Hepatocyte (in vitro differentiated cells): Measurements from ENCODE around the gene SLC38A1. TPM values are rescaled to one million over a fixed set of nuclear protein-coding genes. Genes with fewer than 3 reads are reported as not detected.
A peak's percentile ranks its signal among the peaks of the same experiment; 100 is the strongest.

Source experiments
- DNase-seq: peaks from one replicate; pipeline ENCODE4 v3.0.0-alpha.2; 2016; ENCODE audit warnings: low spot score
- H2AFZ ChIP-seq: fragments of 200-600 bp; sonication (generic); 2 replicates; pipeline ENCODE4 v1.6.0; 2016; ENCODE audit warnings: antibody characterized with exemption, mild to moderate bottlenecking
- H3K27ac ChIP-seq: fragments of 200-600 bp; sonication (generic); 2 replicates; pipeline ENCODE4 v1.5.1; 2016; ENCODE audit warnings: mild to moderate bottlenecking
- H3K27me3 ChIP-seq: fragments of 200-600 bp; sonication (generic); 2 replicates; pipeline ENCODE4 v1.6.1; 2016
- H3K36me3 ChIP-seq: fragments of 200-600 bp; sonication (generic); replicated peaks from 2 replicates; pipeline ENCODE4 v1.5.1; 2016; ENCODE audit warnings: low read depth; ENCODE audit not compliant: insufficient read depth
- H3K4me1 ChIP-seq: fragments of 200-600 bp; sonication (generic); 2 replicates; pipeline ENCODE4 v1.5.1; 2016; ENCODE audit warnings: mild to moderate bottlenecking, moderate library complexity; ENCODE audit not compliant: insufficient read depth
- H3K4me2 ChIP-seq: fragments of 200-600 bp; sonication (generic); 2 replicates; pipeline ENCODE4 v1.6.0; 2016
- H3K4me3 ChIP-seq: fragments of 200-600 bp; sonication (generic); 2 replicates; pipeline ENCODE4 v1.5.1; 2016; ENCODE audit warnings: mild to moderate bottlenecking
- H3K79me2 ChIP-seq: fragments of 200-600 bp; sonication (generic); 2 replicates; pipeline ENCODE4 v1.6.0; 2017; ENCODE audit warnings: mild to moderate bottlenecking
- H3K9me2 ChIP-seq: fragments of 200-600 bp; sonication (generic); replicated peaks from 2 replicates; pipeline ENCODE4 v1.6.0; 2017; ENCODE audit warnings: mild to moderate bottlenecking; ENCODE audit not compliant: insufficient read depth
- H3K9me3 ChIP-seq: fragments of 200-600 bp; sonication (generic); 2 replicates; pipeline ENCODE4 v1.5.1; 2016; ENCODE audit warnings: low read depth, mild to moderate bottlenecking
- H4K20me1 ChIP-seq: fragments of 200-600 bp; sonication (generic); 2 replicates; pipeline ENCODE4 v1.6.0; 2016; ENCODE audit warnings: mild to moderate bottlenecking; ENCODE audit not compliant: insufficient read depth, poor library complexity, severe bottlenecking
- EZH2 ChIP-seq: fragments of 200-600 bp; sonication (generic); IDR thresholded peaks from 2 replicates; pipeline ENCODE4 v1.6.1; 2016; ENCODE audit warnings: antibody characterized with exemption, mild to moderate bottlenecking, borderline replicate concordance
- EZH2phosphoT487 ChIP-seq: fragments of 200-600 bp; sonication (generic); IDR thresholded peaks from one replicate; pipeline ENCODE4 v1.6.1; 2018; ENCODE audit warnings: antibody characterized with exemption, mild to moderate bottlenecking, low read depth, moderate library complexity; ENCODE audit not compliant: unreplicated experiment, severe bottlenecking
- WGBS: methylation state at CpG from one replicate; pipeline ENCODE4 v1.1.6; 2016; ENCODE audit warnings: low lambda C conversion rate; ENCODE audit errors: missing lambda C conversion rate; 5-methylcytosine and 5-hydroxymethylcytosine counted together
- polyA plus RNA-seq: library from polyadenylated mRNA; unstranded; fragments of >200 nt; fragmentation: Nextera tagmentation; extraction: Ambion mirVana; gene quantifications from 2 replicates; pipeline ENCODE4 v1.2.1, GENCODE V29; 2016
- total RNA-seq: library from RNA; depleted of rRNA; stranded (reverse); fragments of >200 nt; gene quantifications from 2 replicates; pipeline ENCODE4 v1.2.3, GENCODE V29; 2014
- TF ChIP-seq, protein P1 (sequence below): fragments of 200-600 bp; sonication (generic); IDR thresholded peaks from 2 replicates; pipeline ENCODE4 v1.5.1; 2016; ENCODE audit warnings: antibody characterized with exemption, mild to moderate bottlenecking; ENCODE audit not compliant: poor library complexity

Gene SLC38A1
- total and polyA plus RNA-seq, 2 experiments from 2014 or later, result 48.2 to 86.8 TPM

DNA sequence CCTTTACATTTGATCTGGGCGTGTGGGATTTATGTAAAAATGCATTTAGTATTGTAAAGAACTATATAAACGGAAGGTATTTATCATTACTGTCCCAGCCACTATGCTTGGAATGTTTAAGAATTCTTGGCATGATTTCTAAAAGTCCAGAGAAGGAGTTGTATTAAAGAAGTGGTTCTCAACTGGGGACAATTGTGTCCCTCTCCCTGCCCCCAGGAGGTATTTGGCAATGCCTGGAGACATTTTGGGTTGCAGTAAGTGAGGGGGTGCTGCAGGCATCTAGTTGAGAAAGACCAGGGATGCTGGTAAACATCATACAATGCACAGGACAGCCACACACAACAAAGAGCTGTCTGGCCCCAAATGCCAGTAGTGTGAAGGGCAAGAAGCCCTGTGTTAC, 7.2 kb downstream of the SLC38A1 start:
- 63% methylated on average over 2 of the region's 2 CpGs for WGBS
- peaks cover 55% of the 10 kb centered on the region for H3K4me1 ChIP-seq
- peaks cover 17% of the 10 kb centered on the region for H4K20me1 ChIP-seq
- peak overlapping the region; percentile 61 for H3K4me2 ChIP-seq
- no peak overlapping the region for H3K4me3 ChIP-seq
- H2AFZ ChIP-seq, result no peak overlapping the region
- H3K9me2 ChIP-seq, result no peaks in the 10 kb centered on the region
- peaks cover 96% of the 10 kb centered on the region for H3K79me2 ChIP-seq
- no peaks in the 10 kb centered on the region for H3K36me3 ChIP-seq
- no peaks in the 10 kb centered on the region for H3K9me3 ChIP-seq
- DNase-seq, result no peak
- peak overlapping the region; percentile 79 for H3K27ac ChIP-seq
- TF ChIP-seq EZH2phosphoT487 (no peak), EZH2 (no peak)
- TF ChIP-seq, protein P1, sequence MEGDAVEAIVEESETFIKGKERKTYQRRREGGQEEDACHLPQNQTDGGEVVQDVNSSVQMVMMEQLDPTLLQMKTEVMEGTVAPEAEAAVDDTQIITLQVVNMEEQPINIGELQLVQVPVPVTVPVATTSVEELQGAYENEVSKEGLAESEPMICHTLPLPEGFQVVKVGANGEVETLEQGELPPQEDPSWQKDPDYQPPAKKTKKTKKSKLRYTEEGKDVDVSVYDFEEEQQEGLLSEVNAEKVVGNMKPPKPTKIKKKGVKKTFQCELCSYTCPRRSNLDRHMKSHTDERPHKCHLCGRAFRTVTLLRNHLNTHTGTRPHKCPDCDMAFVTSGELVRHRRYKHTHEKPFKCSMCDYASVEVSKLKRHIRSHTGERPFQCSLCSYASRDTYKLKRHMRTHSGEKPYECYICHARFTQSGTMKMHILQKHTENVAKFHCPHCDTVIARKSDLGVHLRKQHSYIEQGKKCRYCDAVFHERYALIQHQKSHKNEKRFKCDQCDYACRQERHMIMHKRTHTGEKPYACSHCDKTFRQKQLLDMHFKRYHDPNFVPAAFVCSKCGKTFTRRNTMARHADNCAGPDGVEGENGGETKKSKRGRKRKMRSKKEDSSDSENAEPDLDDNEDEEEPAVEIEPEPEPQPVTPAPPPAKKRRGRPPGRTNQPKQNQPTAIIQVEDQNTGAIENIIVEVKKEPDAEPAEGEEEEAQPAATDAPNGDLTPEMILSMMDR, result no peak
- H3K27me3 ChIP-seq, result no peaks in the 10 kb centered on the region

DNA sequence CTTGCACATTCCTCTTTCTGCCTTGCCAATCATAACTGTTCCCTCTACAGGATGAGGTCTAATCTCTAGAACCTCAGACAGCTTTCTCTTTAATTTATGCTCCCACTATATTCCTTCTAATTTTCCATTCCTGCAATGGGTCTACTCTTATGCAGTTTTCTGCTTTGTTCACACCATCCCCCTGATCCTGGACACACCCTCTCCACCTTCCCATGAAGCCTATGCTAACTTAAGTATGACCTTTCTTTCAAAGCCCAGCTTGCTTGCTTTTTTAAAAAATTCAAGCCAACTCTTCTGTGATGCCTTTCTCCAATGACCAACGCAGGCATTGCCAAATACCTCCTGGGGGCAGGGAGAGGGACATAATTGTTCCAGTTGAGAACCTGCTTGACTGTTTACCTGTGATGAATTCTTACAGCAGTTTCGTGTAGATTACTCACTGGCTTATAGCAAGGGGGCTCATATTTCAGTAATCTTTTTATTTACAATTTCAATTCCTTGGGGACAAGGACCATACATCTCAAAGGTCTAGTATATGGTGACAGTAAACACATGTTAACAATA, 7.8 kb downstream of the SLC38A1 start:
- peaks cover 17% of the 10 kb centered on the region for H4K20me1 ChIP-seq
- TF ChIP-seq EZH2, result no peak
- no peak for TF ChIP-seq EZH2phosphoT487
- TF ChIP-seq, protein P1, result no peak
- no peaks in the 10 kb centered on the region for H3K9me2 ChIP-seq
- H3K36me3 ChIP-seq, result no peaks in the 10 kb centered on the region
- peak overlapping the region; percentile 61 for H3K4me2 ChIP-seq
- no peak overlapping the region for H3K4me3 ChIP-seq
- peak overlapping the region; percentile 79 for H3K27ac ChIP-seq
- DNase-seq, result no peak
- H3K79me2 ChIP-seq, result peaks cover 95% of the 10 kb centered on the region
- H3K9me3 ChIP-seq, result no peaks in the 10 kb centered on the region
- H2AFZ ChIP-seq, result no peak overlapping the region
- no peaks in the 10 kb centered on the region for H3K27me3 ChIP-seq
- WGBS, result 22% methylated on average over 2 of the region's 2 CpGs
- peaks cover 51% of the 10 kb centered on the region for H3K4me1 ChIP-seq

DNA sequence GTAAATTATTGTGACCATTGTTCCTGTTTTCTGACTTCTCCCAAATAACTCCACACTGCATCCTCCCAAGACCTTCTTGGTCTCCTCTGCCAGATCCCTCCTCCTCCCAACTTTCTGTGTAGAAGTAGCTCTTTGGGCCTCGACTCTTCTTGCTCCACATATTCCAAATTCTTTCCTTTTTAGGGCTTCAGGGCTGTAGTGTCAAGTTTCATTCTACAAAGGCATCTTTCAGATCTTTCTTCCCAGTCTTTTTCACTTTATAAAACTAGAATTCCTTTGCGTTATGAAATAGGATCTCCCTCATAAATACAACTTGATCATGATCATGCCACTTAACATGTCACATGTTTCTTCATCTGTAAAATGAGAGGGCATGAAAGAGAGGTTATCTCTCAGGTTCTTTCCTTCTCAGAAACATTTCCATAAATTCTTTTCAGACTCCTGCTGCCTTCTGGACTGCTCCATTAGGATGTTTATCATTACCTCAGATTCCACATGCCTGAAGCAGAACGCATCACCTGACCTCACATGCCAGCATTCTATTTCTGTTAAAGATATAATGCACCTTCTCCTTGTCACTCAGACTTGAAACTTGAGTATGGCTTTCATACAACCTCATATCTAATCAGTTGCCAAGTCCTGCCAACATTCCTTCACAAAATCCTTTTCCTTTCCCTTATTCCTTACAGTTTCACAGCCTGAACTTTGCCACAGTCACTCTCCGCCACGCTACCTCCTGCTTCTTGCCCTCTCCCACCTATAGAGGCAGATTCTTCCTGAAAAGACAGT, 8.5 kb downstream of the SLC38A1 start:
- no peak for TF ChIP-seq EZH2phosphoT487
- TF ChIP-seq EZH2, result no peak
- TF ChIP-seq, protein P1, result no peak
- no peak overlapping the region for H2AFZ ChIP-seq
- H3K4me3 ChIP-seq, result no peak overlapping the region
- H4K20me1 ChIP-seq, result peaks cover 17% of the 10 kb centered on the region
- WGBS, result 36% methylated on average over 5 of the region's 5 CpGs
- H3K36me3 ChIP-seq, result no peaks in the 10 kb centered on the region
- no peaks in the 10 kb centered on the region for H3K9me3 ChIP-seq
- peak overlapping the region; percentile 61 for H3K4me2 ChIP-seq
- peak; percentile 55 for DNase-seq
- H3K9me2 ChIP-seq, result no peaks in the 10 kb centered on the region
- H3K27me3 ChIP-seq, result no peaks in the 10 kb centered on the region
- H3K79me2 ChIP-seq, result peaks cover 95% of the 10 kb centered on the region
- peaks cover 47% of the 10 kb centered on the region for H3K4me1 ChIP-seq
- peak overlapping the region; percentile 79 for H3K27ac ChIP-seq
